Trophoblast cell (in vitro differentiated cells and primary cell): Measurements from ENCODE around the gene TMEM100.
A peak's percentile ranks its signal among the peaks of the same experiment; 100 is the strongest.

ENCODE experiments used
- DNase-seq, 2 donors: peaks; one replicate each; pipeline ENCODE4 v3.0.0-alpha.2; 2016
- H2AFZ ChIP-seq: 2 replicates; pipeline ENCODE4 v1.6.1; 2013; ENCODE audit warnings: low read length, moderate library complexity, mild to moderate bottlenecking; ENCODE audit not compliant: insufficient read depth, poor library complexity
- H2AK5ac ChIP-seq: 2 replicates; pipeline ENCODE4 v1.6.1; 2013; ENCODE audit warnings: mild to moderate bottlenecking, low read length
- H2BK120ac ChIP-seq: 2 replicates; pipeline ENCODE4 v1.6.1; 2013; ENCODE audit warnings: low read length, mild to moderate bottlenecking, moderate library complexity; ENCODE audit not compliant: insufficient read depth, poor library complexity
- H2BK12ac ChIP-seq: 2 replicates; pipeline ENCODE4 v1.6.1; 2013; ENCODE audit warnings: mild to moderate bottlenecking, low read length, moderate library complexity
- H2BK5ac ChIP-seq: 2 replicates; pipeline ENCODE4 v1.6.1; 2013; ENCODE audit warnings: low read length, low read depth, moderate library complexity, mild to moderate bottlenecking; ENCODE audit not compliant: poor library complexity
- H3K14ac ChIP-seq: 2 replicates; pipeline ENCODE4 v1.6.1; 2013; ENCODE audit warnings: mild to moderate bottlenecking, low read length
- H3K18ac ChIP-seq: 2 replicates; pipeline ENCODE4 v1.6.1; 2013; ENCODE audit warnings: mild to moderate bottlenecking, low read length
- H3K23ac ChIP-seq: 2 replicates; pipeline ENCODE4 v1.6.1; 2013; ENCODE audit warnings: low read length
- H3K27ac ChIP-seq: 2 replicates; pipeline ENCODE4 v1.5.1; 2013; ENCODE audit warnings: low read depth, mild to moderate bottlenecking, inconsistent platforms, low read length, moderate library complexity
- H3K27me3 ChIP-seq: 2 replicates; pipeline ENCODE4 v1.6.1; 2013; ENCODE audit warnings: inconsistent platforms, mild to moderate bottlenecking, low read length, moderate library complexity; ENCODE audit not compliant: insufficient read depth
- H3K36me3 ChIP-seq, 2 experiments: 1 replicate in 1 of 2; 2 replicates in 1 of 2; pipeline ENCODE4 v1.6.1; 2013; ENCODE audit warnings: low read length in 2 of 2, mild to moderate bottlenecking in 2 of 2, moderate library complexity in 1 of 2; ENCODE audit not compliant: insufficient read depth in 2 of 2, control insufficient read depth in 1 of 2
- H3K4ac ChIP-seq: 2 replicates; pipeline ENCODE4 v1.6.1; 2013; ENCODE audit warnings: low read depth, mild to moderate bottlenecking, low read length, moderate library complexity
- H3K4me1 ChIP-seq, 2 experiments: 1 replicate in 1 of 2; 2 replicates in 1 of 2; pipeline ENCODE4 v1.6.1; 2013; ENCODE audit warnings: low read length in 2 of 2, mild to moderate bottlenecking in 2 of 2, moderate library complexity in 1 of 2; ENCODE audit not compliant: insufficient read depth in 2 of 2, control insufficient read depth in 1 of 2
- H3K4me2 ChIP-seq: 2 replicates; pipeline ENCODE4 v1.6.1; 2013; ENCODE audit warnings: inconsistent platforms, mild to moderate bottlenecking, low read length, moderate library complexity
- H3K4me3 ChIP-seq: 2 replicates; pipeline ENCODE4 v1.5.1; 2013; ENCODE audit warnings: mild to moderate bottlenecking, low read depth, low read length, inconsistent platforms
- H3K79me1 ChIP-seq: one replicate; pipeline ENCODE4 v1.6.1; 2013; ENCODE audit warnings: low read length
- H3K79me2 ChIP-seq: 2 replicates; pipeline ENCODE4 v1.6.1; 2013; ENCODE audit warnings: low read length, mild to moderate bottlenecking; ENCODE audit not compliant: control insufficient read depth, insufficient read depth, poor library complexity
- H3K9ac ChIP-seq: 2 replicates; pipeline ENCODE4 v1.6.1; 2013; ENCODE audit warnings: mild to moderate bottlenecking, low read length
- H3K9me3 ChIP-seq: 2 replicates; pipeline ENCODE4 v1.6.1; 2013; ENCODE audit warnings: low read depth, mild to moderate bottlenecking, control low read depth, inconsistent platforms, low read length; ENCODE audit not compliant: insufficient read depth
- H4K12ac ChIP-seq: 2 replicates; pipeline ENCODE4 v1.6.1; 2013; ENCODE audit warnings: low read depth, mild to moderate bottlenecking, low read length, moderate library complexity
- H4K8ac ChIP-seq: 2 replicates; pipeline ENCODE4 v1.6.1; 2013; ENCODE audit warnings: low read depth, mild to moderate bottlenecking, low read length, moderate library complexity
- H4K91ac ChIP-seq: one replicate; pipeline ENCODE4 v1.6.1; 2013; ENCODE audit warnings: low read depth, mild to moderate bottlenecking, low read length, moderate library complexity
- WGBS: extraction: QIAGEN DNeasy Blood & Tissue Kit; methylation state at CpG from one replicate; pipeline ENCODE4 v1.1.7; 2013; ENCODE audit warnings: missing lambda C conversion rate; ENCODE audit not compliant: insufficient read length, insufficient coverage; ENCODE audit errors: extremely low coverage; 5-methylcytosine and 5-hydroxymethylcytosine counted together

Gene TMEM100

GRCh38 chr17:55737976-55738501 is 15.4 kb upstream of the TMEM100 start:
- DNase-seq: no peak
- Histone ChIP-seq H2BK120ac (no peak overlapping the region), H4K8ac (no peak overlapping the region), H4K12ac (no peak overlapping the region), H3K14ac (no peak overlapping the region), H3K27me3 (no peaks in the 10 kb centered on the region), H3K27ac (no peak overlapping the region), H3K18ac (no peak overlapping the region), H3K4ac (no peak overlapping the region), H3K79me2 (no peaks in the 10 kb centered on the region), H3K9ac (no peak overlapping the region), H3K79me1 (no peaks in the 10 kb centered on the region), H3K4me1 (no peaks in the 10 kb centered on the region), H2AFZ (no peak overlapping the region), H3K9me3 (no peaks in the 10 kb centered on the region), H3K4me3 (no peak overlapping the region), H2AK5ac (no peak overlapping the region), H2BK12ac (no peak overlapping the region), H2BK5ac (no peak overlapping the region), H3K23ac (no peak overlapping the region), H3K36me3 (no peaks in the 10 kb centered on the region), H3K4me2 (no peak overlapping the region), H4K91ac (no peak overlapping the region)
- no CpG with 5 or more reads among the region's 4 CpGs for WGBS

- DNase-seq: peak in 1 of 2 donors; percentile 66
- no peak overlapping the region for H3K23ac ChIP-seq
Observed at GRCh38 chr17:55735731-55736405, 13.2 kb upstream of the TMEM100 start.

GRCh38 chr17:55734128-55734781 is 11.6 kb upstream of the TMEM100 start:
- Histone ChIP-seq H2BK120ac (no peak overlapping the region), H3K18ac (no peak overlapping the region), H3K9ac (no peak overlapping the region), H3K4me2 (no peak overlapping the region), H3K14ac (no peak overlapping the region), H3K79me2 (peaks cover 1% of the 10 kb centered on the region), H4K12ac (peak overlapping the region; percentile 43), H2AK5ac (no peak overlapping the region), H3K9me3 (no peaks in the 10 kb centered on the region), H3K4ac (no peak overlapping the region), H3K36me3 (no peaks in the 10 kb centered on the region), H3K79me1 (no peaks in the 10 kb centered on the region), H3K23ac (no peak overlapping the region), H3K27me3 (no peaks in the 10 kb centered on the region), H2AFZ (no peak overlapping the region), H2BK5ac (no peak overlapping the region), H4K91ac (no peak overlapping the region), H2BK12ac (no peak overlapping the region), H3K27ac (no peak overlapping the region), H3K4me3 (no peak overlapping the region), H3K4me1 (peaks cover 0 to 3% of the 10 kb centered on the region in 2 experiments), H4K8ac (no peak overlapping the region)
- no peak for DNase-seq
- WGBS: no CpG with 5 or more reads among the region's 4 CpGs

More at GRCh38 chr17:55735731-55736405, 13.2 kb upstream of the TMEM100 start:
- WGBS: no CpG with 5 or more reads among the region's 5 CpGs
- Histone ChIP-seq H3K4me2 (no peak overlapping the region), H2AFZ (no peak overlapping the region), H4K12ac (no peak overlapping the region), H3K27me3 (no peaks in the 10 kb centered on the region), H3K14ac (no peak overlapping the region), H3K4ac (no peak overlapping the region), H3K36me3 (no peaks in the 10 kb centered on the region), H3K79me1 (no peaks in the 10 kb centered on the region), H2AK5ac (no peak overlapping the region), H4K8ac (no peak overlapping the region), H3K4me1 (peaks cover 0 to 3% of the 10 kb centered on the region in 2 experiments), H3K79me2 (peaks cover 1% of the 10 kb centered on the region), H2BK5ac (no peak overlapping the region), H3K9me3 (no peaks in the 10 kb centered on the region), H3K27ac (no peak overlapping the region), H4K91ac (no peak overlapping the region), H2BK120ac (no peak overlapping the region), H2BK12ac (no peak overlapping the region), H3K18ac (no peak overlapping the region), H3K9ac (no peak overlapping the region), H3K4me3 (no peak overlapping the region)

DNA sequence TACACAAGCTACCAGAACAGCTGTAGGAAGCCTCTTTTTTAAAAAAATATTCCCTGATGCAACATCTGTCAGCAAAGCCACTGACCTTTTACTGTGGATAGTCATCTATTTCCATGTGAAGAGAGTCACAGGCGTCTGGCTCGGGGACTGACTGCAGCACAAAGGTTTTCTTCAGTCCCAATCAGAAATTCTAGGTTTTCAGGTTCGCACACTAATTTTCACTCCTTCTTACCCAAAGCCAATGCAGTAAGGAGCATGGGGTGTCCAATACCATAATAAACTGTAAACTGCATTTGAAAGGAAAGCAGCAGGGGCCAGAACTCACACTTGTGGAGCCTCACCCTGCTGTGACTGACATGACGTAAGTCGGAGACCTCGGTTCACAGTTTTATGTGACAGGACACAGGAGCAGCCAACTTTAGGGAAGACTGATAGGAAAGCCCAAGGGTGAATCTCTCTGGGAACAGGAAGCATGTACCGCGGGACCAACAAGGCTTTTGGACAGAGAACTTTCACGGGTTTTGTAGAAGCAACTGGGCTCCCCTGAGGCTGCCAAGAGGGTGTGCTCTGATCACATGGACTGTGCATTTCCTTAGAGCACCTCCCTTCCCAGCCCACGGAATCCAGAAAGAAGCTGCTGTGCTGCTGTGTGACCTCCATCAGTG is 9.1 kb upstream of the TMEM100 start:
- no peak for DNase-seq
- no peak overlapping the region for H3K23ac ChIP-seq
- peaks cover 0 to 3% of the 10 kb centered on the region in 2 experiments for H3K4me1 ChIP-seq
- H3K79me1 ChIP-seq: no peaks in the 10 kb centered on the region
- H4K8ac ChIP-seq: no peak overlapping the region
- peak overlapping the region; percentile 20 for H2BK12ac ChIP-seq
- H3K27ac ChIP-seq: no peak overlapping the region
- peaks cover 1% of the 10 kb centered on the region for H3K79me2 ChIP-seq
- peak overlapping the region; percentile 39 for H2AFZ ChIP-seq
- no CpG with 5 or more reads among the region's 10 CpGs for WGBS
- H2AK5ac ChIP-seq: no peak overlapping the region
- no peak overlapping the region for H3K9ac ChIP-seq
- no peak overlapping the region for H3K4ac ChIP-seq
- no peaks in the 10 kb centered on the region for H3K36me3 ChIP-seq
- H2BK5ac ChIP-seq: no peak overlapping the region
- no peak overlapping the region for H3K18ac ChIP-seq
- no peak overlapping the region for H3K14ac ChIP-seq
- no peak overlapping the region for H3K4me2 ChIP-seq
- no peak overlapping the region for H4K91ac ChIP-seq
- no peak overlapping the region for H4K12ac ChIP-seq
- no peak overlapping the region for H3K4me3 ChIP-seq
- H2BK120ac ChIP-seq: no peak overlapping the region
- H3K9me3 ChIP-seq: no peaks in the 10 kb centered on the region
- no peaks in the 10 kb centered on the region for H3K27me3 ChIP-seq
